ENCODE data around the gene TMEM9. TPM values are rescaled to one million over a fixed set of nuclear protein-coding genes. Genes with fewer than 3 reads are reported as not detected.

Gene TMEM9
- total RNA-seq, 4 donors from 2014 or later: 88.9 to 190 (median 133) TPM

DNA sequence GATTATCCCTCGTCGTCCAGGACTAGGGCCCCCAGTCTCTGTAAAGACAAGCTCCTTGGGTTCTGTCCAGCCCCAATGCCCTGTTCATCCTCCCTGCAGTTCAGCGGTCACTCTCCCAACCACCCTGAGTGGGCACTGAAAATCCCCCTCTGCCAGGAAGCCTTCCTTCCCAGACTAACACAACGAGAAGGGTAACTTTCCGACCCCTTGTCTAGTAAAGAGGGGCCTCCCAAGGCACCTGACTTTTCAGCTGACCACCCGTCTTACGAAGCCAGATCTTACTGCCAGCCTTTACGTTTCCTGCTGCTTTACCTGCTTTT lies 13.4 kb downstream of the TMEM9 start:
- Histone ChIP-seq H3K36me3 (peaks cover 20 to 41% of the 10 kb centered on the region in 2 donors), H3K27ac (no peak overlapping the region), H3K4me1 (no peaks in the 10 kb centered on the region), H3K4me3 (replicated peaks in 1 of 3) (no peak overlapping the region), H3K9me3 (no peaks in the 10 kb centered on the region), H3K27me3 (no peaks in the 10 kb centered on the region)
- DNase-seq: no peak
- intact Hi-C loops (cut with DNase I): no loop called here
- 90 to 92% methylated on average over 8 of the region's 8 CpGs for WGBS, 2 donors
- no peak for TF ChIP-seq POLR2A (IDR thresholded peaks at IDR 0.05)
- no peak for TF ChIP-seq CTCF (IDR thresholded peaks at IDR 0.05)

- Histone ChIP-seq H3K36me3 (peaks cover 25 to 39% of the 10 kb centered on the region in 2 donors), H3K4me1 (no peaks in the 10 kb centered on the region), H3K9me3 (no peaks in the 10 kb centered on the region), H3K27me3 (no peaks in the 10 kb centered on the region), H3K27ac (no peak overlapping the region), H3K4me3 (replicated peaks in 1 of 3) (no peak overlapping the region)
- DNase-seq: no peak
- intact Hi-C loops (cut with DNase I): no loop called here
- TF ChIP-seq POLR2A (IDR thresholded peaks at IDR 0.05) (no peak), CTCF (IDR thresholded peaks at IDR 0.05) (no peak)
- 85% methylated on average over 10 of the region's 10 CpGs for WGBS, 2 donors
These were observed 13.9 kb downstream of the TMEM9 start for GRCh38 chr1:201140235-201140940.

GRCh38 chr1:201139756-201140155 lies 14.5 kb downstream of the TMEM9 start:
- Histone ChIP-seq H3K4me3 (replicated peaks in 1 of 3) (no peak overlapping the region), H3K27me3 (no peaks in the 10 kb centered on the region), H3K9me3 (no peaks in the 10 kb centered on the region), H3K27ac (no peak overlapping the region), H3K4me1 (no peaks in the 10 kb centered on the region), H3K36me3 (peaks cover 27 to 39% of the 10 kb centered on the region in 2 donors)
- intact Hi-C loops (cut with DNase I): no loop called here
- WGBS, 2 donors: 94 to 95% methylated on average over 9 of the region's 9 CpGs
- DNase-seq: no peak
- TF ChIP-seq POLR2A (IDR thresholded peaks at IDR 0.05): no peak
- TF ChIP-seq CTCF (IDR thresholded peaks at IDR 0.05): no peak

GRCh38 chr1:201139306-201139705 lies 15.0 kb downstream of the TMEM9 start:
- Histone ChIP-seq H3K27me3 (no peaks in the 10 kb centered on the region), H3K4me1 (no peaks in the 10 kb centered on the region), H3K36me3 (peaks cover 30 to 36% of the 10 kb centered on the region in 2 donors), H3K9me3 (no peaks in the 10 kb centered on the region), H3K27ac (no peak overlapping the region), H3K4me3 (replicated peaks in 1 of 3) (no peak overlapping the region)
- 97 to 100% methylated on average over 5 of the region's 5 CpGs for WGBS, 2 donors
- intact Hi-C loops (cut with DNase I): no loop called here
- no peak for DNase-seq
- TF ChIP-seq CTCF (IDR thresholded peaks at IDR 0.05): no peak
- no peak for TF ChIP-seq POLR2A (IDR thresholded peaks at IDR 0.05)

DNA sequence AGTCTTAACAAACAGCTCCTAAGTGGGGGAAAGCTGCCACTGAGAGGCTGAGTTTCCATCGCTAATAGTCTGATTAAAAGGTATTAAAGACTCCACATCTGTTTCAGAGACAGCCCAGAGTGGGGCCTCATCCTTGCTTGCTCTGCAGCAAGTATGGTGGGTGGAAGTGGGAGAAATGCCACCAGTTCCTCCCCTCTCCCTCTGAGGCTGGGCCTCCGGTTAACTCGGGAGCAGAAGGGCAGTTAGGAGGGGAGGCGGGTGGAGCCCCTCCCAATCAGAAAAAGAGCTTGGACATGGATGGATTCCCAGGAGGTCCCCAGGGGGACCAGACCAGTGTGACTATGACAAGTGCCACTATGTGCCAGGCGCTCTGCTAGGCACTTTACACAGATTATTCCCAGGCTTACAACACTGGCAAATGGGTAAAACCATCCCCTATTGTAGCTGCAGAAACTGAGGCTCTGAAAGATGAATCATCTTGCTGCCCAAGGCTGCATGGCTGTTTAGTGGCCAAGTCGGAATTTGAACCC lies 15.9 kb downstream of the TMEM9 start:
- 73 to 82% methylated on average over 5 to 6 of the region's 6 CpGs for WGBS, 2 donors
- intact Hi-C loops (cut with DNase I): no loop called here
- Histone ChIP-seq H3K27ac (no peak overlapping the region), H3K27me3 (no peaks in the 10 kb centered on the region), H3K4me3 (replicated peaks in 1 of 3) (no peak overlapping the region), H3K9me3 (no peaks in the 10 kb centered on the region), H3K36me3 (peaks cover 25 to 28% of the 10 kb centered on the region in 2 donors), H3K4me1 (no peaks in the 10 kb centered on the region)
- DNase-seq: no peak
- no peak for TF ChIP-seq POLR2A (IDR thresholded peaks at IDR 0.05)
- TF ChIP-seq CTCF (IDR thresholded peaks at IDR 0.05): no peak
